22Rv1 (cell line): ENCODE measurements around the gene SERPINB6.

Experiments
- H3K27ac ChIP-seq: fragments of 450-650 bp; 2 replicates; pipeline ENCODE4 v1.5.1; 2017
- ZFX ChIP-seq: fragments of 450-650 bp; IDR thresholded peaks from 2 replicates; pipeline ENCODE4 v1.6.1; 2017; ENCODE audit warnings: antibody characterized with exemption, borderline replicate concordance
- TF ChIP-seq, protein P1 (sequence below): fragments of 450-650 bp; IDR thresholded peaks from 2 replicates; pipeline ENCODE4 v1.5.1; 2017; ENCODE audit warnings: mild to moderate bottlenecking

The SERPINB6 gene

GRCh38 chr6:2989332-2990247 is 18.2 kb upstream of the SERPINB6 start:
- TF ChIP-seq, protein P1, sequence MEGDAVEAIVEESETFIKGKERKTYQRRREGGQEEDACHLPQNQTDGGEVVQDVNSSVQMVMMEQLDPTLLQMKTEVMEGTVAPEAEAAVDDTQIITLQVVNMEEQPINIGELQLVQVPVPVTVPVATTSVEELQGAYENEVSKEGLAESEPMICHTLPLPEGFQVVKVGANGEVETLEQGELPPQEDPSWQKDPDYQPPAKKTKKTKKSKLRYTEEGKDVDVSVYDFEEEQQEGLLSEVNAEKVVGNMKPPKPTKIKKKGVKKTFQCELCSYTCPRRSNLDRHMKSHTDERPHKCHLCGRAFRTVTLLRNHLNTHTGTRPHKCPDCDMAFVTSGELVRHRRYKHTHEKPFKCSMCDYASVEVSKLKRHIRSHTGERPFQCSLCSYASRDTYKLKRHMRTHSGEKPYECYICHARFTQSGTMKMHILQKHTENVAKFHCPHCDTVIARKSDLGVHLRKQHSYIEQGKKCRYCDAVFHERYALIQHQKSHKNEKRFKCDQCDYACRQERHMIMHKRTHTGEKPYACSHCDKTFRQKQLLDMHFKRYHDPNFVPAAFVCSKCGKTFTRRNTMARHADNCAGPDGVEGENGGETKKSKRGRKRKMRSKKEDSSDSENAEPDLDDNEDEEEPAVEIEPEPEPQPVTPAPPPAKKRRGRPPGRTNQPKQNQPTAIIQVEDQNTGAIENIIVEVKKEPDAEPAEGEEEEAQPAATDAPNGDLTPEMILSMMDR = peak; percentile 59
- TF ChIP-seq ZFX = no peak
- H3K27ac ChIP-seq = peak overlapping the region; percentile 99

GRCh38 chr6:2988426-2989331 is 17.3 kb upstream of the SERPINB6 start:
- TF ChIP-seq, protein P1 = peak; percentile 94
- TF ChIP-seq ZFX = no peak
- H3K27ac ChIP-seq = peak overlapping the region; percentile 99

- H3K27ac ChIP-seq = peak overlapping the region; percentile 99
- TF ChIP-seq, protein P1 = no peak
- TF ChIP-seq ZFX = no peak
Observed at GRCh38 chr6:2988094-2988425, 16.7 kb upstream of the SERPINB6 start.

DNA sequence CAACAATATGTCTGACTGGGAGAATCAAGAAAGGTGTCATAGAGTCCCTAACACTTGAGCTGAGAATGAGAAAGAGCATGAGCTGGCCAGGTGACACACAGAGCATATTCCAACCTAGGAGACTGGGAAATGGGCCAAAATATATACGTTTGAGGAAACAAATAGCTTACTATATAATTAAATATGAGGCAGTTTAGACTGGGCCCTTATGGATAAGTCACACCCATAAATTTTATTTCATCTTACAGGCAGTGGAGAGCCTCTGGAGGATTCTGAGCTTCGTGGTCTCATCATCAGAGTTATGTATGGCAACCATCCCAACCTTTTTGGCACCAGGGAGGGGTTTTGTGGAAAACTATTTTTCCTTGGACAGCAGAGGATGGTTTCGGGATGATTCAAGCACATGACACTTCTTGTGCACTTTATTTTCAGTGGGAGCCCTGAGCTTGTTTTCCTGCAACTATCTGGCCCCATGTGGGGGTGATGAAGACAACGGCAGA is 15.4 kb upstream of the SERPINB6 start:
- TF ChIP-seq, protein P1 = no peak
- no peak for TF ChIP-seq ZFX
- H3K27ac ChIP-seq = 0 out of 2 replicates have a peak overlapping the region, but pooled peaks have one; percentile 6

- no peak overlapping the region for H3K27ac ChIP-seq
- no peak for TF ChIP-seq ZFX
- TF ChIP-seq, protein P1 = no peak
Observed at GRCh38 chr6:2984738-2985406, 13.5 kb upstream of the SERPINB6 start.

DNA sequence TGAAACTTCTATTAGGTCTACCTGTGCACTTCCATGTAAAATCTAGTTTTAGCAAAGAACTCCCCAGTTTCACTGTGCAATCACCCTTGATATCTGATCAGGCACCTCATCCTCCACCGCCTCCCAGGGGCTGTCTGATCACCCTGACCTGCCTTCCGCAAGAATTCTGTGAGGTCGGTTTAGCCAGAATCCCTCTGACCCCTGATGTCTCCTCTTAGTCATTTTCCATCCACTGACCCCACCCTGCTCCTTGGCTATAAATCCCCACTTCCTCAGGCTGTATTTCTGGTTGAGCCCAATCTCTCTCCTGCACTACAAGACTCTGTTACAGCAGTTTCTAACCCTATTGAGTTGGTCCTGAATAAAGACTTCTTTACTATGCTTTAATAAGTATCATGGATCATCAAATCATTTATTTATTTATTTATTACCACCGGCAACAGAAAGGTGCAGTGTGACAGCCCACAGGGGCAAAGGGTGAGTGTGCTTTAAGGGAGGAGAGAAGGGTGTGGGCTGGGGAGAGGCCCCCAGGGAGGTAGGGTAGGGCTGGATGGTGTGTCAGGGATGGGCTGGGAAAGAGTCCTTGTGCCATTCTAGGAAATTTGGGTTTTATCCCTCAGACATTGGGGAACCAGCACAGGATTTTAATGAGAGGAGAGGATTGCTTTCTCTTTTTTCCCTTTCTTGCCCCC is 11.2 kb upstream of the SERPINB6 start:
- TF ChIP-seq, protein P1 = no peak
- no peak for TF ChIP-seq ZFX
- no peak overlapping the region for H3K27ac ChIP-seq
